Spleen (tissue), 7 donors: ENCODE measurements around the gene CMTM8.

Experiments
- CTCF ChIP-seq, 11 experiments: fragments of 200-600 bp in 7 of 11; fragments of 450-650 bp in 4 of 11; sonication (generic) in 4 of 11; IDR thresholded peaks in 8 of 11; conservative IDR thresholded peaks in 3 of 11; 1 replicate in 7 of 11; 2 replicates in 4 of 11; pipeline versions ENCODE4 v1.4.0 to v1.8.0; 2016 to 2021; ENCODE audit warnings: antibody characterized with exemption in 11 of 11, inconsistent platforms in 4 of 11, mild to moderate bottlenecking in 1 of 11
- POLR2A ChIP-seq, 3 donors: fragments of 450-650 bp; IDR thresholded peaks; one replicate each; pipeline ENCODE4 v1.5.1; 2017; ENCODE audit warnings: antibody characterized with exemption in 3 of 3, mild to moderate bottlenecking in 1 of 3
- POLR2AphosphoS5 ChIP-seq, 3 donors: sonication (generic); formaldehyde crosslinking; IDR thresholded peaks; one replicate each; pipeline ENCODE4 v1.5.1; 2017; ENCODE audit warnings: antibody characterized with exemption in 3 of 3
- donor health status: DM: no; HTN: no; CAD: no; lungs with moderate emphysema.
- donor health status: DM: no; HTN: no; CAD: no.
- donor health status: DM: no; HTN: no; CAD: no.

- TF ChIP-seq CTCF (IDR thresholded peaks at IDR 0.05 in 8 of 11, conservative IDR thresholded peaks at IDR 0.05 in 3 of 11) (no peak), POLR2A (IDR thresholded peaks at IDR 0.05) (no peak), POLR2AphosphoS5 (IDR thresholded peaks at IDR 0.05) (no peak)
Measured at GRCh38 chr3:32349184-32349583, 110.7 kb downstream of the CMTM8 start.
